Measurements from ENCODE around the gene IMMT. TPM values are rescaled to one million over a fixed set of nuclear protein-coding genes. Genes with fewer than 3 reads are reported as not detected.

The IMMT gene
- total RNA-seq, 1 donor from 2014 or later: 70.1 TPM

GRCh38 chr2:86226636-86227520 is 31.6 kb upstream of the IMMT start:
- no peak overlapping the region for H3K27ac Mint-ChIP-seq (ENCODE audit: unreplicated experiment)

GRCh38 chr2:86226070-86226469 is 30.8 kb upstream of the IMMT start:
- Mint-ChIP-seq H3K4me1 (ENCODE audit: low read depth) (peaks cover 15% of the 10 kb centered on the region), H3K4me3 (ENCODE audit: unreplicated experiment) (no peak overlapping the region), H3K36me3 (ENCODE audit: low read depth) (no peaks in the 10 kb centered on the region), H3K27ac (ENCODE audit: unreplicated experiment) (no peak overlapping the region), H3K9me3 (ENCODE audit: low read depth) (no peaks in the 10 kb centered on the region), H3K27me3 (ENCODE audit: low read depth) (no peaks in the 10 kb centered on the region)
- no peak for DNase-seq (ENCODE audit: low spot score)
- TF ChIP-seq, protein P1, sequence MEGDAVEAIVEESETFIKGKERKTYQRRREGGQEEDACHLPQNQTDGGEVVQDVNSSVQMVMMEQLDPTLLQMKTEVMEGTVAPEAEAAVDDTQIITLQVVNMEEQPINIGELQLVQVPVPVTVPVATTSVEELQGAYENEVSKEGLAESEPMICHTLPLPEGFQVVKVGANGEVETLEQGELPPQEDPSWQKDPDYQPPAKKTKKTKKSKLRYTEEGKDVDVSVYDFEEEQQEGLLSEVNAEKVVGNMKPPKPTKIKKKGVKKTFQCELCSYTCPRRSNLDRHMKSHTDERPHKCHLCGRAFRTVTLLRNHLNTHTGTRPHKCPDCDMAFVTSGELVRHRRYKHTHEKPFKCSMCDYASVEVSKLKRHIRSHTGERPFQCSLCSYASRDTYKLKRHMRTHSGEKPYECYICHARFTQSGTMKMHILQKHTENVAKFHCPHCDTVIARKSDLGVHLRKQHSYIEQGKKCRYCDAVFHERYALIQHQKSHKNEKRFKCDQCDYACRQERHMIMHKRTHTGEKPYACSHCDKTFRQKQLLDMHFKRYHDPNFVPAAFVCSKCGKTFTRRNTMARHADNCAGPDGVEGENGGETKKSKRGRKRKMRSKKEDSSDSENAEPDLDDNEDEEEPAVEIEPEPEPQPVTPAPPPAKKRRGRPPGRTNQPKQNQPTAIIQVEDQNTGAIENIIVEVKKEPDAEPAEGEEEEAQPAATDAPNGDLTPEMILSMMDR (IDR thresholded peaks at IDR 0.05): no peak

More at GRCh38 chr2:86226636-86227520, 31.6 kb upstream of the IMMT start:
- TF ChIP-seq, protein P1 (IDR thresholded peaks at IDR 0.05): no peak
- no peaks in the 10 kb centered on the region for H3K36me3 Mint-ChIP-seq (ENCODE audit: low read depth)
- no peak for DNase-seq (ENCODE audit: low spot score)
- H3K4me3 Mint-ChIP-seq (ENCODE audit: unreplicated experiment): no peak overlapping the region
- no peaks in the 10 kb centered on the region for H3K9me3 Mint-ChIP-seq (ENCODE audit: low read depth)
- no peaks in the 10 kb centered on the region for H3K27me3 Mint-ChIP-seq (ENCODE audit: low read depth)
- H3K4me1 Mint-ChIP-seq (ENCODE audit: low read depth): peaks cover 15% of the 10 kb centered on the region

GRCh38 chr2:86225581-86225980 is 30.3 kb upstream of the IMMT start:
- TF ChIP-seq, protein P1 (IDR thresholded peaks at IDR 0.05): no peak
- Mint-ChIP-seq H3K27me3 (ENCODE audit: low read depth) (no peaks in the 10 kb centered on the region), H3K4me1 (ENCODE audit: low read depth) (peaks cover 15% of the 10 kb centered on the region), H3K36me3 (ENCODE audit: low read depth) (no peaks in the 10 kb centered on the region), H3K27ac (ENCODE audit: unreplicated experiment) (no peak overlapping the region), H3K4me3 (ENCODE audit: unreplicated experiment) (no peak overlapping the region), H3K9me3 (ENCODE audit: low read depth) (no peaks in the 10 kb centered on the region)
- DNase-seq (ENCODE audit: low spot score): no peak

DNA sequence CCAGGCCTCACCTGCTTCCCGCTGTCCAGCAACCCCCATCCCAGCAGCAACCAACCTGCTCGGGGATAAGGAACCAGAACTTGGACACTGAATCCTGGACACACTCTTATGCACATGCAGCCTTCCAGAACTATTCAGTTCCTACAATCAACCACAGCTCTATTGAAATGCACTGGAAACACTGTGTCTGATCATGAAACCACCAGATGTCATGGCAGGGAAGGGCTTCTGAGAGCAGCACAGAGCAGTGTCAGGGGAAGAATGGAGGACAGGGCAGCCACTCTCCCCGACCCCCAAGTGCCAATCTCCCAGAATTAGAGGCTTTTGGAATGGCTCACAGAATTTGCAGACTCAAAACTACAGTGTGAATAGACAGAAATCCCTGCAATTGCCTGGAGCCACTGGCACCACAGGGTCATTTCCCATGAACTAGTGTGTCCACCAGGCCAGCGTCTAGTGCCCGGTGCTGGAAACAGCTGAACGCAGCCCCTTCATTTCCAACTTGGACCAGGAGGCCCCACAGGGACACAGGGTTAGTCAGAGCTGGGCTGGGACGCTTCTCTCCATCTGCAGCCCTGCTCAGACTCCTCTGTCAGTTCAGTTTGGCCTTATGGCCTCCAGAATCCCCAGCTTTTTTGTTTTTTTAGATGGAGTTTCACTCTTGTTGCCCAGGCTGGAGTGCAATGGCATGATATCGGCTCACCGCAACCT is 29.5 kb upstream of the IMMT start:
- Mint-ChIP-seq H3K4me3 (ENCODE audit: unreplicated experiment) (no peak overlapping the region), H3K9me3 (ENCODE audit: low read depth) (no peaks in the 10 kb centered on the region), H3K4me1 (ENCODE audit: low read depth) (peaks cover 15% of the 10 kb centered on the region), H3K36me3 (ENCODE audit: low read depth) (no peaks in the 10 kb centered on the region), H3K27ac (ENCODE audit: unreplicated experiment) (no peak overlapping the region), H3K27me3 (ENCODE audit: low read depth) (no peaks in the 10 kb centered on the region)
- DNase-seq (ENCODE audit: low spot score): no peak
- TF ChIP-seq, protein P1 (IDR thresholded peaks at IDR 0.05): no peak

- H3K27ac Mint-ChIP-seq (ENCODE audit: unreplicated experiment): no peak overlapping the region
- no peak overlapping the region for H3K4me3 Mint-ChIP-seq (ENCODE audit: unreplicated experiment)
- H3K27me3 Mint-ChIP-seq (ENCODE audit: low read depth): no peaks in the 10 kb centered on the region
- H3K36me3 Mint-ChIP-seq (ENCODE audit: low read depth): no peaks in the 10 kb centered on the region
- no peaks in the 10 kb centered on the region for H3K9me3 Mint-ChIP-seq (ENCODE audit: low read depth)
- no peak for DNase-seq (ENCODE audit: low spot score)
- TF ChIP-seq, protein P1 (IDR thresholded peaks at IDR 0.05): no peak
- peaks cover 15% of the 10 kb centered on the region for H3K4me1 Mint-ChIP-seq (ENCODE audit: low read depth)
These were observed 28.8 kb upstream of the IMMT start for GRCh38 chr2:86223927-86224560.

Measured in chondrocyte (in vitro differentiated cells).